SK-N-SH treated with all-trans-retinoic acid at 6 μM for 48 hours (cell line): ENCODE measurements around the gene DDA1.

Source experiments
- ATAC-seq: fragments of 200-7000 bp; cut with Tn5 transposase; 3 replicates; pipeline ENCODE4 v1.9.1; 2020; ENCODE audit warnings: mild to moderate bottlenecking, moderate library complexity
- ARNTL ChIP-seq: fragments of 450-650 bp; formaldehyde crosslinking; IDR thresholded peaks from 2 replicates; pipeline ENCODE4 v1.5.0; 2020; ENCODE audit warnings: low read depth, mild to moderate bottlenecking, moderate library complexity, borderline replicate concordance
- BACH2 ChIP-seq: fragments of 250-450 bp; sonication (Bioruptor Pico); IDR thresholded peaks from 2 replicates; pipeline ENCODE4 v1.9.0; 2021; ENCODE audit warnings: mild to moderate bottlenecking, borderline replicate concordance
- ESRRG ChIP-seq: fragments of 250-450 bp; sonication (Bioruptor Pico); IDR thresholded peaks from 2 replicates; pipeline ENCODE4 v1.6.1; 2021; ENCODE audit warnings: mild to moderate bottlenecking
- GLIS3 ChIP-seq: fragments of 250-450 bp; sonication (Bioruptor Pico); IDR thresholded peaks from 2 replicates; pipeline ENCODE4 v1.5.0; 2020; ENCODE audit warnings: mild to moderate bottlenecking, moderate library complexity
- ISL1 ChIP-seq: fragments of 250-450 bp; sonication (Bioruptor Pico); IDR thresholded peaks from 2 replicates; pipeline ENCODE4 v2.1.2; 2022; ENCODE audit warnings: mild to moderate bottlenecking, moderate library complexity
- PPARA ChIP-seq: fragments of 250-450 bp; sonication (Bioruptor Pico); IDR thresholded peaks from 2 replicates; pipeline ENCODE4 v1.5.0; 2020; ENCODE audit warnings: mild to moderate bottlenecking, borderline replicate concordance
- RARB ChIP-seq: fragments of 250-450 bp; sonication (Bioruptor Pico); IDR thresholded peaks from 2 replicates; pipeline ENCODE4 v1.8.0; 2021; ENCODE audit warnings: mild to moderate bottlenecking, moderate library complexity
- SNAI2 ChIP-seq: fragments of 250-450 bp; sonication (Bioruptor Pico); IDR thresholded peaks from 2 replicates; pipeline ENCODE4 v1.5.0; 2020; ENCODE audit warnings: mild to moderate bottlenecking, moderate library complexity
- TCF4 ChIP-seq: fragments of 250-450 bp; sonication (Bioruptor Pico); IDR thresholded peaks from 2 replicates; pipeline ENCODE4 v1.8.0; 2021; ENCODE audit warnings: mild to moderate bottlenecking, moderate library complexity, borderline replicate concordance
- TOX ChIP-seq: fragments of 250-450 bp; sonication (Bioruptor Pico); IDR thresholded peaks from 2 replicates; pipeline ENCODE4 v1.8.0; 2021; ENCODE audit warnings: mild to moderate bottlenecking, moderate library complexity, borderline replicate concordance
- ZC3H10 ChIP-seq: fragments of 250-450 bp; sonication (Bioruptor Pico); IDR thresholded peaks from 2 replicates; pipeline ENCODE4 v1.5.1; 2021; ENCODE audit warnings: mild to moderate bottlenecking, moderate library complexity
- ZFP3 ChIP-seq: fragments of 250-450 bp; sonication (Bioruptor Pico); IDR thresholded peaks from 2 replicates; pipeline ENCODE4 v1.5.0; 2020; ENCODE audit warnings: mild to moderate bottlenecking, moderate library complexity
- ZNF565 ChIP-seq: fragments of 450-650 bp; formaldehyde crosslinking; conservative IDR thresholded peaks from 2 replicates; pipeline ENCODE4 v1.5.0; 2020; ENCODE audit warnings: low read depth, mild to moderate bottlenecking, moderate library complexity
- ZNF70 ChIP-seq: fragments of 450-650 bp; formaldehyde crosslinking; IDR thresholded peaks from 2 replicates; pipeline ENCODE4 v1.5.0; 2020; ENCODE audit warnings: mild to moderate bottlenecking, moderate library complexity
- ZNF8 ChIP-seq: fragments of 450-650 bp; formaldehyde crosslinking; IDR thresholded peaks from 2 replicates; pipeline ENCODE4 v1.5.0; 2020; ENCODE audit warnings: mild to moderate bottlenecking, moderate library complexity
- TF ChIP-seq, protein P1 (sequence below): fragments of 250-450 bp; sonication (Bioruptor Pico); IDR thresholded peaks from 2 replicates; pipeline ENCODE4 v1.5.0; 2020; ENCODE audit warnings: mild to moderate bottlenecking, moderate library complexity
- TF ChIP-seq, protein P2 (sequence below): fragments of 250-450 bp; sonication (Bioruptor Pico); IDR thresholded peaks from 2 replicates; pipeline ENCODE4 v1.5.1; 2020; ENCODE audit warnings: low read depth, mild to moderate bottlenecking, moderate library complexity
- TF ChIP-seq, protein P3 (sequence below): fragments of 250-450 bp; sonication (Bioruptor Pico); IDR thresholded peaks from 2 replicates; pipeline ENCODE4 v1.5.1; 2021; ENCODE audit warnings: mild to moderate bottlenecking, moderate library complexity
- TF ChIP-seq, protein P4 (sequence below): fragments of 250-450 bp; sonication (Bioruptor Pico); IDR thresholded peaks from 2 replicates; pipeline ENCODE4 v1.8.0; 2020; ENCODE audit warnings: mild to moderate bottlenecking, moderate library complexity, borderline replicate concordance
- TF ChIP-seq, protein P5 (sequence below): fragments of 250-450 bp; sonication (Bioruptor Pico); IDR thresholded peaks from 2 replicates; pipeline ENCODE4 v1.8.0; 2021; ENCODE audit warnings: low read depth, mild to moderate bottlenecking, moderate library complexity, borderline replicate concordance

Gene DDA1

DNA sequence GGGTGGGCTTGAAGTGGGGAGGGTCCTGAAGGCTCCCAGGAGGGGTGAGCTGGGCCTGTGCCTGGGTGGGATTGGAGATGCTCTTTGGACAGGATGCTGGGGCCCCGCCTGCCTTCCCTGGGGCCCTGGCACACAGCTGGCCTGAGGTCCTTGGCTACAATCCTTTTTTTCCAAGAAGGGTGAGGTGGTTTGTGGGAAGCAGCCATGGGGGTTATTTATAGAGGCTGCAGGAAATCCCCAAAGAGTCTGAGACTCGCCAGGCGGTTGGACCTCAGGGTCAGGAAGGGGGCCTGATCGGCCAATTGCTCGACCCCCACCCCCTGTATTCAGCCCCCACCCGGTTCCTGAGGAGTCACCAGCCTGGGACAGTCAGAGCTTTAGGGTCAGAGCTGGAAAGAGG is 38.0 kb downstream of the DDA1 start:
- no peak for ATAC-seq
- no peak for TF ChIP-seq PPARA (CRISPR knock-in tag)
- TF ChIP-seq GLIS3 (CRISPR knock-in tag), result no peak
- TF ChIP-seq TCF4 (CRISPR knock-in tag), result no peak
- no peak for TF ChIP-seq ZNF8 (CRISPR knock-in tag)
- no peak for TF ChIP-seq TOX (CRISPR knock-in tag)
- TF ChIP-seq ZNF70 (CRISPR knock-in tag), result no peak
- TF ChIP-seq ZC3H10 (CRISPR knock-in tag), result no peak
- TF ChIP-seq ISL1 (CRISPR knock-in tag), result no peak
- TF ChIP-seq RARB, result no peak
- TF ChIP-seq, protein P1, sequence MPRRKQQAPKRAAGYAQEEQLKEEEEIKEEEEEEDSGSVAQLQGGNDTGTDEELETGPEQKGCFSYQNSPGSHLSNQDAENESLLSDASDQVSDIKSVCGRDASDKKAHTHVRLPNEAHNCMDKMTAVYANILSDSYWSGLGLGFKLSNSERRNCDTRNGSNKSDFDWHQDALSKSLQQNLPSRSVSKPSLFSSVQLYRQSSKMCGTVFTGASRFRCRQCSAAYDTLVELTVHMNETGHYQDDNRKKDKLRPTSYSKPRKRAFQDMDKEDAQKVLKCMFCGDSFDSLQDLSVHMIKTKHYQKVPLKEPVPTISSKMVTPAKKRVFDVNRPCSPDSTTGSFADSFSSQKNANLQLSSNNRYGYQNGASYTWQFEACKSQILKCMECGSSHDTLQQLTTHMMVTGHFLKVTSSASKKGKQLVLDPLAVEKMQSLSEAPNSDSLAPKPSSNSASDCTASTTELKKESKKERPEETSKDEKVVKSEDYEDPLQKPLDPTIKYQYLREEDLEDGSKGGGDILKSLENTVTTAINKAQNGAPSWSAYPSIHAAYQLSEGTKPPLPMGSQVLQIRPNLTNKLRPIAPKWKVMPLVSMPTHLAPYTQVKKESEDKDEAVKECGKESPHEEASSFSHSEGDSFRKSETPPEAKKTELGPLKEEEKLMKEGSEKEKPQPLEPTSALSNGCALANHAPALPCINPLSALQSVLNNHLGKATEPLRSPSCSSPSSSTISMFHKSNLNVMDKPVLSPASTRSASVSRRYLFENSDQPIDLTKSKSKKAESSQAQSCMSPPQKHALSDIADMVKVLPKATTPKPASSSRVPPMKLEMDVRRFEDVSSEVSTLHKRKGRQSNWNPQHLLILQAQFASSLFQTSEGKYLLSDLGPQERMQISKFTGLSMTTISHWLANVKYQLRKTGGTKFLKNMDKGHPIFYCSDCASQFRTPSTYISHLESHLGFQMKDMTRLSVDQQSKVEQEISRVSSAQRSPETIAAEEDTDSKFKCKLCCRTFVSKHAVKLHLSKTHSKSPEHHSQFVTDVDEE, result no peak
- no peak for TF ChIP-seq ZFP3
- no peak for TF ChIP-seq ARNTL (CRISPR knock-in tag)
- TF ChIP-seq, protein P2, sequence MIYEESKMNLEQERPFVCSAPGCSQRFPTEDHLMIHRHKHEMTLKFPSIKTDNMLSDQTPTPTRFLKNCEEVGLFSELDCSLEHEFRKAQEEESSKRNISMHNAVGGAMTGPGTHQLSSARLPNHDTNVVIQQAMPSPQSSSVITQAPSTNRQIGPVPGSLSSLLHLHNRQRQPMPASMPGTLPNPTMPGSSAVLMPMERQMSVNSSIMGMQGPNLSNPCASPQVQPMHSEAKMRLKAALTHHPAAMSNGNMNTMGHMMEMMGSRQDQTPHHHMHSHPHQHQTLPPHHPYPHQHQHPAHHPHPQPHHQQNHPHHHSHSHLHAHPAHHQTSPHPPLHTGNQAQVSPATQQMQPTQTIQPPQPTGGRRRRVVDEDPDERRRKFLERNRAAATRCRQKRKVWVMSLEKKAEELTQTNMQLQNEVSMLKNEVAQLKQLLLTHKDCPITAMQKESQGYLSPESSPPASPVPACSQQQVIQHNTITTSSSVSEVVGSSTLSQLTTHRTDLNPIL (CRISPR knock-in tag), result no peak
- TF ChIP-seq, all 23 proteins: peak for 0

DNA sequence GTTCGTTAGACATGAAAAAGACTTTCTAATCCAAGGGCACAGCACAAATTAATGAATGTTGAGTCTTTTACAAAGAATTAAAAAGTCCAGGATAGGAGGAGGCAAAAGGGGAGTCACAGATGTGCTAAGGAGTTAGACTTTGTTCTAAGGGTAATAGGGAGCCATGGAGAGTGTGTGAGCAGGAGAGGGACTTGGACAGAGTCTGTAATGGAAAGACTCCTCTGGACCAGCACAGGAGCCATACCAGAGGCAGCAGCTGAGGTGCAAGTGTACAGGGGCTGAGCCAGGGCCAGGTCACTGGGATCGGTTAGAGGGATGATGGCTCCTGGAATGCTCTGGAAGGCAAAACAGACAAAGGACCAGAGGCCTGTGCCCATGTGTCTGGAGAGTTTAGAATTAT is 38.5 kb downstream of the DDA1 start:
- TF ChIP-seq, protein P3, sequence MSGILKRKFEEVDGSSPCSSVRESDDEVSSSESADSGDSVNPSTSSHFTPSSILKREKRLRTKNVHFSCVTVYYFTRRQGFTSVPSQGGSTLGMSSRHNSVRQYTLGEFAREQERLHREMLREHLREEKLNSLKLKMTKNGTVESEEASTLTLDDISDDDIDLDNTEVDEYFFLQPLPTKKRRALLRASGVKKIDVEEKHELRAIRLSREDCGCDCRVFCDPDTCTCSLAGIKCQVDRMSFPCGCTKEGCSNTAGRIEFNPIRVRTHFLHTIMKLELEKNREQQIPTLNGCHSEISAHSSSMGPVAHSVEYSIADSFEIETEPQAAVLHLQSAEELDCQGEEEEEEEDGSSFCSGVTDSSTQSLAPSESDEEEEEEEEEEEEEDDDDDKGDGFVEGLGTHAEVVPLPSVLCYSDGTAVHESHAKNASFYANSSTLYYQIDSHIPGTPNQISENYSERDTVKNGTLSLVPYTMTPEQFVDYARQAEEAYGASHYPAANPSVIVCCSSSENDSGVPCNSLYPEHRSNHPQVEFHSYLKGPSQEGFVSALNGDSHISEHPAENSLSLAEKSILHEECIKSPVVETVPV (CRISPR knock-in tag), result no peak
- TF ChIP-seq ZNF70 (CRISPR knock-in tag), result no peak
- no peak for TF ChIP-seq ESRRG
- no peak for TF ChIP-seq ISL1 (CRISPR knock-in tag)
- no peak for TF ChIP-seq SNAI2
- TF ChIP-seq BACH2 (CRISPR knock-in tag), result no peak
- TF ChIP-seq ZC3H10 (CRISPR knock-in tag), result no peak
- TF ChIP-seq, protein P1, result no peak
- TF ChIP-seq GLIS3 (CRISPR knock-in tag), result no peak
- TF ChIP-seq, protein P4, sequence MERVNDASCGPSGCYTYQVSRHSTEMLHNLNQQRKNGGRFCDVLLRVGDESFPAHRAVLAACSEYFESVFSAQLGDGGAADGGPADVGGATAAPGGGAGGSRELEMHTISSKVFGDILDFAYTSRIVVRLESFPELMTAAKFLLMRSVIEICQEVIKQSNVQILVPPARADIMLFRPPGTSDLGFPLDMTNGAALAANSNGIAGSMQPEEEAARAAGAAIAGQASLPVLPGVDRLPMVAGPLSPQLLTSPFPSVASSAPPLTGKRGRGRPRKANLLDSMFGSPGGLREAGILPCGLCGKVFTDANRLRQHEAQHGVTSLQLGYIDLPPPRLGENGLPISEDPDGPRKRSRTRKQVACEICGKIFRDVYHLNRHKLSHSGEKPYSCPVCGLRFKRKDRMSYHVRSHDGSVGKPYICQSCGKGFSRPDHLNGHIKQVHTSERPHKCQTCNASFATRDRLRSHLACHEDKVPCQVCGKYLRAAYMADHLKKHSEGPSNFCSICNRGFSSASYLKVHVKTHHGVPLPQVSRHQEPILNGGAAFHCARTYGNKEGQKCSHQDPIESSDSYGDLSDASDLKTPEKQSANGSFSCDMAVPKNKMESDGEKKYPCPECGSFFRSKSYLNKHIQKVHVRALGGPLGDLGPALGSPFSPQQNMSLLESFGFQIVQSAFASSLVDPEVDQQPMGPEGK (CRISPR knock-in tag), result no peak
- no peak for TF ChIP-seq PPARA (CRISPR knock-in tag)
- TF ChIP-seq RARB, result no peak
- no peak for TF ChIP-seq ARNTL (CRISPR knock-in tag)
- TF ChIP-seq ZNF8 (CRISPR knock-in tag), result no peak
- TF ChIP-seq, protein P5, sequence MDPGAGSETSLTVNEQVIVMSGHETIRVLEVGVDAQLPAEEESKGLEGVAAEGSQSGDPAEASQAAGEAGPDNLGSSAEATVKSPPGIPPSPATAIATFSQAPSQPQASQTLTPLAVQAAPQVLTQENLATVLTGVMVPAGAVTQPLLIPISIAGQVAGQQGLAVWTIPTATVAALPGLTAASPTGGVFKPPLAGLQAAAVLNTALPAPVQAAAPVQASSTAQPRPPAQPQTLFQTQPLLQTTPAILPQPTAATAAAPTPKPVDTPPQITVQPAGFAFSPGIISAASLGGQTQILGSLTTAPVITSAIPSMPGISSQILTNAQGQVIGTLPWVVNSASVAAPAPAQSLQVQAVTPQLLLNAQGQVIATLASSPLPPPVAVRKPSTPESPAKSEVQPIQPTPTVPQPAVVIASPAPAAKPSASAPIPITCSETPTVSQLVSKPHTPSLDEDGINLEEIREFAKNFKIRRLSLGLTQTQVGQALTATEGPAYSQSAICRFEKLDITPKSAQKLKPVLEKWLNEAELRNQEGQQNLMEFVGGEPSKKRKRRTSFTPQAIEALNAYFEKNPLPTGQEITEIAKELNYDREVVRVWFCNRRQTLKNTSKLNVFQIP (CRISPR knock-in tag), result no peak
- TF ChIP-seq, protein P2 (CRISPR knock-in tag), result no peak
- TF ChIP-seq TCF4 (CRISPR knock-in tag), result no peak
- no peak for TF ChIP-seq ZNF565
- no peak for ATAC-seq
